NCI-H510A (cell line): Measurements from ENCODE around the gene PLA2G7.
"Not testable (repeated sequence)": the region's sequence is repeated elsewhere in the genome, so short reads cannot be mapped to it uniquely, and the experiment has no call there.

Source experiments
- DNase-seq: peaks from one replicate; lab custom pipeline; 2025; lab: John Stamatoyannopoulos, UW

PLA2G7 gene

DNA sequence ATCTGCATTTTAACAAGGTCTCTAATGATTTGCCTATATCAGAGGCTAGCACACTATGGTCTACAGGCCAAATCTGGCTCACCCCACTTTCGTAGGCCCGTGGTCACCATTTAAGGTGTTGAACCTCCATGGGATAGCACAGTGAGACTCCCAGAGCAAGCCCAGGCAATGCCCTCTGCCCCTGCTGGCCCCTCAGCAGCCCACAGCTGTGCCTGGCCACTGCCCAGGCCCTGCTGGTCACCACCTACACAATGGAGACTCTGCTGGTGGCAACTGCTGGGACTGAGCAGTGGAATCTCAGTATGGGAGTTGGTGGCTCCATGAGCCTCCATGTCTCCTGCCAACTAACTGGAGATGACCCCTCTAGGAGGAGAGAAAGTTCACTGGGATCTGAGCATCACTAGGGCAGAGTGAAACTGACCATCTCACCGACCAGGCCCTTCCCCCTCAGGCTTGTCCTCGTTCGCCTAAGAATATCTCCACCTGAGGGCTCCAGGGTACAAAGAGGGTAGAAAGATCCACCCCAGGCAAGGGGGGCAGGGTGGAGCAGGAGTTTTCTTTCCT, 13.8 kb upstream of the PLA2G7 start:
- DNase-seq, result no peak

DNA sequence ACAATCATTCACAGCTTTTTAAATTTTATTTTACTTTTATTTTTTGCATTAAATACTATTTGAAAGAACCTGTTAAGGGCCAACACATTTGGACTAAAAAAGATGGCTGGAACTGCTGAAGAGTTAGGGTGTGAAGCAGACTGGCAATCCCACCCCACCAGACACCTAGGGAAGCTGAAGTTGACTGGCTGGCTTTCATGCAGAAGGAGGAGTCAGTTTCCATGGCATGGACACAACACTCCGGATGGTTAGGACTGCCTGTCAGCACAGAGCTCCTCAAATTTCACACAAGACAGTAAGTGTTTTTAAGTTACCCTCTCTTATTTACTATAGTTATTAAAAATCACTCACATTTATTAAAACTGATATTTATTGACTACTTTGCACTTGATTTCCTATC, 11.5 kb upstream of the PLA2G7 start, which contains the start of gene ANKRD66:
Gene ANKRD66, plus strand, starts transcription at position 238 of the 400 bp plus-strand sequence. CDS start 5,016 bp downstream, outside the sequence.
- DNase-seq, result no peak

DNA sequence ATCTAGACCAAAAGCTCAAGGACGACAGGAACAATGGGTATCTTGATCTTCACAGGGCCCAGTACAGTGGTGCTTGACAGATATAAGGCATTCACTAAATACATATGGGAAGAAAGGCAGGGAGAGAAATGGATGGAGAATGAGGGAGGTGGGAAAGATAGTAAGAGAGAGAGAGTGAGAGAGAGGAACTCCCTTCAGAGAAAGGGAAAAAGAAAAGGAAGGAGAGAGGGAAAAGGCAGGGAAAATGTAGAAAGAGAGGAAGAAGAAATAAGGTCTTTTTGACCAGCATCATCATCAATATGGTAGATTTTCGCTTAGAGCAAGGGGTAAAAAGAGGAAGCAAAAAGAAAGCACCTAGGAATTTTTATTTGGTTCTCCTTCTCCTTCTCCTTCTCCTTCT, 10.8 kb upstream of the PLA2G7 start:
- no peak for DNase-seq

DNA sequence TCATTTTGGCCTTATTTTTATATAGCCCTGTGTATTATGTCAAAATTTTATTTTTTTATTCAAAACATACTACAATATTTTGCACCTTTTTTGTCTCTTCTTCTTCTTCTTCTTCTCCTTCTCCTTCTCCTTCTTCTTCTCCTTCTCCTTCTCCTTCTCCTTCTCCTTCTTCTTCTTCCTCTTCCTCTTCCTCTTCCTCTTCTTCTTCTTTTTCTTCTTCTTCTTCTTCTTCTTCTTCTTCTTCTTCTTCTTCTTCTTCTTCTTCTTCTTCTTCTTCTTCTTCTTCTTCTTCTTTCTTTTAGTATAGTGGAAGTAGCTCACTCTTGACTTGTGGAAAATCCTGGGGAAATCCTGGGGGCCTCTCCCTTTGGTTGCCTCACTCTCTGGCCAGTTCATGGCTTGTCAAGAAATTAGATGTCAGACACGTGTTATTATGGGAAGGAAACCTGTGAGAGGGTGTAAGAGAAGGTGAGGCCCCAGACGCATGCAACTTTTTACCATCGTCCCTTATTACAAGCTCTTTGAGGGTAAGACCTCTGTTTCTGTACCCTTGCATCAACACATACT, 9.1 kb upstream of the PLA2G7 start:
- DNase-seq, result not testable (repeated sequence)

DNA sequence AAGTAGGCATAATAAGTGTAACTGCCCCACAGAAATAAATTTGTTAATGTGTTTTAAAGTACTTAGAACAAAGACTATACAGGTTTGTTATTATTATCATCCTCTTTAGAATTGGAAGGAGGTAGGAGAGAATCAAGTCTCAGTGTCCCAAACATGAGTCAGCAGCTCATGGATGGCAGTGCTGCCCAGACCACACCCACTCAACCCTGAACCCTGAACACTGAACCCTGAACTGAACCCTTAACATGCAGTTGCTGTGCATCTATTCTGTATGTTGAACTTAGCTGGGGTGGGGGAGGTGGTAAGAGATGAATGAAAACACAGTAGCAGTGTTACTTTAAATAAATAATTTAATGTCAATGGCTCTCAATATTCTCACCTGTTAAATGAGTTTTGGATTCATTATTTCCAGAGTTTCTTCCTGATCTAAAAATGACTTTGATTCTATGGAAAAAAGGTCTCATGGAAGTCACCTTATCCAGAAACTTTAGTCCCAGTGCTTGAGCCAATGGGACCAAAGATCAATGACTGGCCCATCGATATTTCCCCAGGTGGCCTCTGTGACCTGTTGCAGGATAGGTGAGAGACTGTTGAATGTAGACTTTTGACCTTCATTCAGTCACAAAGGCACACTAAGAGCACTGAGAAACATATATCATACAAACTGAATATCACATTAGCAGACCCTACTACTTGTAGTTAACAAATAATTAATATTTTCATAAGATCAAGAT, 8.4 kb upstream of the PLA2G7 start:
- DNase-seq, result no peak

DNA sequence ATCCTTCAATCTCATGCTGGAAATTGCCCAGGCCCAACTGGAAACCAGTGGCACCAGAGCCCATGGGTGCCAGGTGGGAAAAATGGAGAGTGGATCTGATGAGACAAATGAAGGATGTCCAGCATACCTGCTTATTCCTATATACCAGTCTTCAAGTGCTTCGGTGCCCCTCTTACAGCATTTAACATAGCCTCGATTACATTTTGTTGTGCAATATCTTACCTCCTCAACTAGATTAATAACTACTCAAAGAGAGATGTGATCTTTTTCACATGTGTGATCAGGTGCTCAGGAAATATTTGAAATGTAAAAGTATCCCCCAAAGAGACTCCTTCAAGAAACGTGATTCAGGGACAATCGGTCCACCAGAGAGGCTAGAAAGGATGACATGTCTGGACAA, 6.7 kb upstream of the PLA2G7 start:
- DNase-seq, result no peak

DNA sequence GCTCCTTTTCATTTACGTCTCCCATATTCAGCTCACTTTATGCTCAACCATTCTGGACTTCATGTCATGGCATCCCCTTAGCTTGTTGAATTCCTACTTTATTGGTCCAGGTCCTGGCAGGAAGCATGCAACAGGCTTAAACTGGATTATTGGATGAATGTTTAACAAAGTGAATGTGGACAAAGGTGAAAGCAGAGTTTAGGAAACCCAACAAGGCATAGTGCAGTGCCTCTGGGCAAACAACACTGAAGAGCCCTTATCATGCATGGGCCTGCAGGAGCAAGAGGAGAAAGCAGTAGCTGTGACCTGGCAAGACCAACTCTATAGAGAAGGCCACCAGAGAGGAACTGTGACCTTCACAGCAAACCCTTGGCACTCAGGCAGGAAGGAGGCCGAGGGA, 6.3 kb upstream of the PLA2G7 start:
- DNase-seq, result no peak

DNA sequence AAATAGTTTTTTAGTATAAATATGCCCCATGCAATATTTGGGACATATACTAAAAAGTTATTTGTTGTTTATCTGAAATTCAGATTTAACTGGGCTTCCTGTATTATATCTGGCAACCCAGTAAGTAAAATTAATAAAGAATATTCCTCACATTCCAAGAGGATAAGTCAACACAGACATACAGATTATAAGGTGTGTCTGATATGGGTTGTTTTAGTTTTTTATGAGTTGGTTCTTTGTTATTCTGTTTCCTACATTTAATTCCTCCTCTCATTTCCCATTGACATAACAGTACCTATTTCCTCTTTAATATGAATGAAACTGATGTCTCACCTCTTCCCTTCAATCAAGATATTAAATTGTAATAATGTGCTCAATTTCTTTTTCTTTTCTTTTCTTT, 1.7 kb upstream of the PLA2G7 start:
- no peak for DNase-seq

DNA sequence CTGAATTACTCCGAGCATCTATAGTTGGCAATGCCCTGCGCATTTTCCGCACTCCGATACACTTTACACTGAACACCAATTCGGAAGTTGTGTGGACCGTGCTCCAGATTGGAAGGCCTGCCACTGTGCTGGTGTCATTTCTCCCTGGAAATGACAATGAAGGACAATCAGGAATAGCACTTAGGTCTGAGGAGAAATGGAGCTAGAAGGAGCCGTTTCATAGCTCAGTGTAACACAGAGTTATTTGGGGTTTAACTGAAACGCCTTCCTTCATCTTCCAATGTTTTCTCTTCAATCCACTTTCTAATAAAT, 501 bp upstream of the PLA2G7 start:
- DNase-seq, result no peak

DNA sequence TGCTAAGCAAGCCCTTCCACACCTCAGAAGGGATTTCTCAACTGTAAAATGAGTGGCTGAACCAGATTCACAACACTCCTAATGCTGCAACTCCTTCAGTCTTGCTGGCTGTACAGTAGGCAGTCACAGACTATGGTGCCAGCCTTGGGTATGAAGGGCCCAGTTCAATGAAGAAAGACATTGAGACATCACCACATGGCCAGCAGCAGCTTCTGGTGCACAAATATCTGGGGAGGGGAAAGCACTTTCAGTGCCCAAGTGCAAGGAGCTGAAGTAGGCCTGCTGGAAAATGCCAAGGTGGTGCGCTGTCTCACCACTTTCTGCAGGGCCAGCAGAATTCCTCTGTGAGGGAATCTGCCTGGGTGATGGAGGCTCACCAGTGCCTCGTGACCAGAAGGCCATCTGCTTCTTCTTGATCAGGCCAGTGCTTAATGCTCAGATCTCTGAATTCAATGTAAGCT, 1.8 kb downstream of the PLA2G7 start:
- no peak for DNase-seq

DNA sequence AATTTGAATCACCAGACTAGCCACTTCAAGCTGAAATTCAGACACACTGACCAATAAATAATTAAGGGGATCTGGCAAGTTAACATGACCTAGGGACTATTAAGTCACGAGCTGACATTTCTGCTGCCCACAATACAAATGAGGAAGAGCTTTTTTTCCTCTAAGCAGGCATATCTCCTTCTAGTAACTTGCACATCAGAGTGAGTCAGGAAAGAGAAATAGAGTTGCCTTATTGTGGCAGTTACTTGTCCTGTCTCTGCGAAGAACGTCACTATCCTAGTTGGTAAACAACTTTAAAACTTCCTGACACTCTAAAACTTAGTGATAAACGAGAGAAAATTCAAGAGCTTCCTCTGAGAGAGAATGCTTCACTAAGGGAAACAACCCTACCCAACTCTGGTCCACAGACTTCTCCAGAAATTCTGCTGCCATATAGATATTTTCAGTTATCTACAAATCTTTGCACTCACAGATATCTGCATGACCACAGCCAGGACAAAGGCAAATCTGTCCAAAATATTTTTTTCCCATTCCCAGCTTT, 4.2 kb downstream of the PLA2G7 start:
- DNase-seq, result no peak

DNA sequence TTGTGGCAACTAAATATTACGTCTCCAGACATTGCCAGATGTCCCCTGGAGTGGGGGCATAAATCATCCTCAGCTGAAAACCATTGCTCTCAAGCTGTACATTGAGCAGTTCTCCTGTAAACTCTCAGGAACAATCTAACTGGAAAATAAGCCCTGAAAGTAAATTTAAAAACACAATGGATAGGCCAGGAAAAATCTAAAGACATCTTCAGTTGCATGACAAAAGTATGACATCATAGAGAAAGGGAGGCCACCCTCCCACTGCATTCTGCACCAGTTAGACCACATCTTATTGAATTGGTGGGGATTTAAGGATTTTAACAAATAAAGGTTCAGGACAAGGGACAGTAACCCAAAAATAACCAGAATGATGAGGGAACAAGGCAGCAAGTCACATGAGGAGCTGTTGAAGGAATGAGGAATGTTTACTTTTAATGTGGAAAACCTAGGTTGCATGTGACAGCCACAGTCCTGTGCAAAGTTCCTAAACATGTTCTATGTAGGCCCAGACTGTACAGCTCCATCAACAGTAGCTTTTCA, 5.3 kb downstream of the PLA2G7 start:
- no peak for DNase-seq

DNA sequence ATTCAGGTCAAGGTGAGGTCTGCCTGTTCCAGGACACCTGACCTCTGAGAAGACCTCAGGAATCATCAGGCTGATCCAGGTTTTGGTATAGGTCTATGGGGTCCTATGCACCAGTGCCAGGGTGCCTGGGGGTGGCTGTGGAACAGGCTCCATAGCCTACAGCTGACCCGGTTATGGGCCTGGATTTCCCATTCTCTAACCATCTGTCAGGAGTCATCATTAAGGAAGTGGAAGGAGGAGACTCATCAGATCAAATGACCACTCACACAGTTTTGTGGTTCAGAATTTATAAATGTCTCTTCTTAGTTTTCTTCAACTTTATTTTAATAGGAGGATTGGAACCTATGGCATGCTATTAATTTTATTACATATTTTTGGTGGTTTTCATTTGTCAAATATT, 14.8 kb downstream of the PLA2G7 start:
- DNase-seq, result no peak

DNA sequence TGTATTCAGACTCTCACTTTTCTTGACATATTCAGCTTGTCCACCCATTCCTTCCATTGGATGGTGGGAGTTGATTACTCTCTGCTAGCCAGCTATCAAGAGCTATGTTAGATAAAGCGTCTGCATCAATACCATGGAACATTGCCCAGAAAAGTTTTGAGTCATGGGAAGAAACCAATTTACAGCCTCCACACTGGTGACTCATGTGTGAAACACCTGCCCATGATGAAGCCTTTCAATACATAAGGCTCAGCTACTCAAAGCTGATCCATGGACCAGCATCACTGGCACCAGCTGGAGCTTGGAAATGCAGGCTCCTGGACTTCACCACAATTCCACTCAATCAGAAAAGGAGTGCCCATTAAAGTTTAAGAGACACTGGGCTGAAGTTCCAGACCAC, 16.1 kb downstream of the PLA2G7 start:
- DNase-seq, result no peak

DNA sequence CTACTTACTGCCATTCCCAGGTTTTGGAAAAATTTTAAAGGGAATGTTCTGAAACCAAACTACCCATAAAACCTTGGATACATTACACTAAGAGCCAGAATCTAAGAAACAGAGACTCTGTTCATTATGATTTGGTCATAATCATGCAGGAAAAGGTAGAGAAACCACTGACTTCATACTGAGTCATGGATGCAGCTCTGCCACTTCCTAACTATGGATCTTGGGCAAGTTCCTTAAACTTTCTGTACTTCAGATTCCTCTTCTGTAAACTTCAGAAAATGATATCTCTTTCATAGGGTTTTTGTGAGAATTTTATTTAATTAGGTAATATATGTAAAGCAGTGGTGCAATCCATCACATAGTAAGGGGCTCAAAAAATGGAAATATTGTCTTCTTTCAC, 20.0 kb downstream of the PLA2G7 start:
- no peak for DNase-seq

DNA sequence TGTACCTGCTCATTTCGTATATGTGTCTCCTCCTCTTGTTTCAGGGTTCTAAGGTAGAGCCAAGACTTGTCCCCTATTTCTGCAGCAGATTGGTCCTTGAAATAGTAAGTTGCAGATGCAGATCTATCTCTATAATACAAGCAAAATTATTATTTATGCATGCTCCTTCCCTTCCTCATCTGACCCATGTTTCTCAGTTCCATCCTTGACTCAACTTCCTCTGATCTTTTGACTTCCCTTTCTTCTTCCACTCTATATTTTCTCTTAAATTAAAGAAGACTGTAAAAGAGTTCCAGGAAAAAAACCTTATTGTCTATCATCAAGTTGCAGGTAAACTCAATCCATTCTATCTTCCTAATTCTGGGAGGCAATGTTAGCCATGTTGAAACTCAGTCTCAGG, 23.7 kb downstream of the PLA2G7 start:
- no peak for DNase-seq

DNA sequence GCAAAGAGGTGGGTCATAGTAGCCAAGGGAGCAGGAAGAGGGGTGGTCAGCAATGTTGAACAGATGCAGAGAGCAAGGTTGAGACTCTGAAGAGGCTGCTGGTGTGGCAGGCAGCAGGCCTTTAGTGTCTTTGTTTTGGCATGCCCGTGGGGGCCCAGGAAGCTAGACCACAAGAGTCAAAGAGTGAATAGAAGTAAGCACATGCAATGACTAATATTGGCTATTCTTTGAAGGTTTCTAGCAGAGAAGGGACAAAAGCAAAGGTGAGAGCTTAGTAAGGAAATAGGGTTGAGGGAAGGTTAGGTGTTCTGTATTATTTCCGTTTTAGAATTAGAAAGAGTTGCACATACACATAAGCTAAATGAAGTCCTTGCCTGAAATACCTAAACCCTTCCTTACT, 28.7 kb downstream of the PLA2G7 start:
- DNase-seq, result no peak

DNA sequence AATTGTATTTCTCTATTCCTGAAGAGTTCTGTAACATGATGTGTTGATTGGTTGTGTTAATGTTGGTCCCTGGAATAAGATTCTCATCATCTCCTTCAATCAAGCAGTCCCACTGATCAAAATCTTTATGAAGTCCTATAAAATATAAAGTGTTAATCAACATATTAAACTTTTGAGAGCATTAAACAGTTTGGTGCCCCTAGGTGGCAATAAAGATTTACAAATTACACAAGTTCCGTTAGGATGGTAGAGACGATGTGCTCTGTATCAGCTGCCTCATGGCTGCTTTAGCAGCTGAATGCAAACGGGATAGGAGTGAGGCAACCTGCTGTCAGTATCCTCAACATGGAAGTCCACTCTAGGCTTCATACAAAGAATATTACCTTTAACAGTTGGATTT, 30.6 kb downstream of the PLA2G7 start:
- DNase-seq, result no peak

DNA sequence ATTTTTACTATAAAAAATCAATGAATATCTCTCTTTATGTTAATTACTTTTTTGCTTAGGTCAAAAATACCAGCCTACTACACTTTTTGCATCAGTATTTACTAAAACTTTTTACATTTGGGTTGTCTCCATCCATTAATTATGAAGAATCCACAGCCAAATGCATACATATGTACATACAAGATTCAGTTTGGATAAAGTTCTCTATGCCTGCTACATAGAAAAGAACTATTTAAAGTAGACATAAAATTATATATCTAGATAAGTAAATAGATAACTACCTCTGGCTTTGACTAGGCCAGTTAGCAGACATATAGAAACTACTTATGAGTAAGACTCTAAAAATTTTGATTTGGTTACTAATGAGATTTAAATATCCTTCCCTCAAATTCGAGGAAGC, 35.2 kb downstream of the PLA2G7 start:
- no peak for DNase-seq

DNA sequence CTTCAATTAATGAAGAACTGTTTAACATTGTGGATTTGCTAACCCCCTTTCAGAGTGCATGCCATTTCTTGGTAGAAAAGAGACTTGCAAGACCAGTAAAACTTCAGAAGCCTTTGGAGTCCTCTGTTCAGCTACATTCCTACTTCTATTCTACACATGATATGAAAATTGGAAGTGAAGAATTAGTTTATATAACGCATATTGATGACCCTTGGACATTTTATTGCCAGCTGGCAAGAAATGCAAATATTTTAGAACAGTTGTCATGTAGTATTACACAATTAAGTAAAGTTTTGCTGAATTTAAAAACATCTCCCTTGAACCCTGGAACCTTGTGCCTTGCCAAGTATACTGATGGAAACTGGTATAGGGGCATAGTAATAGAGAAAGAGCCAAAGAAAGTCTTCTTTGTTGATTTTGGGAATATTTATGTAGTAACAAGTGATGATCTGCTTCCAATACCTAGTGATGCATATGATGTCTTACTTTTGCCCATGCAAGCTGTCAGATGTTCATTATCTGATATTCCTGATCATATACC, 44.2 kb downstream of the PLA2G7 start:
- no peak for DNase-seq

DNA sequence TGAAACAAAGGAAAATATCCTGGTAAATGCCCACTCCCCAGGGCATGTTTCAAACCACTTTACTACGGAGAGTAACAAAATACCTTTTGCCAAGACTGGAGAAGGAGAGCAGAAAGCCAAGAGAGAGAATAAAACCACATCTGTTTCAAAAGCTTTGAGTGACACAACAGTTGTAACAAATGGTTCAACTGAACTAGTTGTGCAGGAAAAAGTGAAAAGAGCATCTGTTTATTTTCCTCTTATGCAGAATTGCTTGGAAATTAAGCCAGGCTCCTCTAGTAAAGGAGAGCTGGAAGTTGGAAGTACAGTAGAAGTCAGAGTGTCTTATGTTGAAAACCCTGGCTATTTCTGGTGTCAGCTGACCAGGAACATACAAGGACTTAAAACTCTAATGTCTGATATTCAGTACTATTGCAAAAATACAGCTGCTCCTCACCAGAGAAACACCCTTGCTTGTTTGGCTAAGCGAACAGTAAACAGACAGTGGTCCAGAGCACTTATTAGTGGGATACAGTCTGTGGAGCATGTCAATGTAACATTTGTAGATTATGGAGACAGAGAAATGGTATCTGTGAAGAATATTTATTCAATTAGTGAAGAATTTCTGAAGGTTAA, 44.9 kb downstream of the PLA2G7 start:
- no peak for DNase-seq

DNA sequence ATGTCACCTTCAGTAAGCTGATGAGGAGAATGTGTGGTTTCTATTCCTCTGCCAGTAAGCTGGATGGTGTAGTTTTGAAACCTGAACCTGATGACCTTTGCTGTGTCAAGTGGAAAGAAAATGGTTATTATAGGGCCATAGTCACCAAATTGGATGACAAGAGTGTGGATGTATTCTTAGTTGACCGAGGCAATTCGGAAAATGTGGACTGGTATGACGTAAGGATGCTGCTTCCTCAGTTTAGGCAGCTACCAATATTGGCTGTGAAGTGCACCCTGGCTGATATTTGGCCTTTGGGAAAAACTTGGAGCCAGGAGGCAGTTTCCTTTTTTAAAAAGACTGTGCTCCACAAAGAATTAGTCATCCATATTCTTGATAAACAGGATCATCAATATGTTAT, 45.5 kb downstream of the PLA2G7 start:
- DNase-seq, result no peak

DNA sequence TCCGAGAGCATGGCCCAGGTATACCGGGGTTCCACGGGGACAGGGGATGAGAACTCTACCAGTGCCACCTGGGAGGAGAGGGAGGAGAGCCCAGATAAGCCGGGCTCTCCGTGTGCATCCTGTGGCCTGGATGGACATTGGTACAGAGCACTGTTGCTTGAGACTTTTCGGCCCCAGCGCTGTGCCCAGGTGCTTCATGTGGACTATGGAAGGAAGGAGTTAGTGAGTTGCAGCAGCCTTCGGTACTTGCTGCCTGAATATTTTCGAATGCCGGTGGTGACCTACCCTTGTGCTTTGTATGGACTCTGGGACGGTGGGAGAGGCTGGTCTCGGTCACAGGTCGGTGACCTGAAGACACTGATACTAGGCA, 46.2 kb downstream of the PLA2G7 start:
- DNase-seq, result no peak
